CD4-positive, alpha-beta memory T cell (primary cell): Measurements from ENCODE around the gene CLEC4F. TPM values are rescaled to one million over a fixed set of nuclear protein-coding genes. Genes with fewer than 3 reads are reported as not detected.

ENCODE experiments used
- CTCF ChIA-PET: fragments of 350-600 bp; sonication (Branson Sonifier 250); formaldehyde crosslinking; loops from one replicate; lab custom pipeline; 2021; ENCODE audit warnings: inconsistent platforms; ENCODE audit not compliant: partially characterized antibody; lab: Charles Lee
- POLR2A ChIA-PET: fragments of 350-600 bp; sonication (Branson Sonifier 250); formaldehyde crosslinking; loops from one replicate; lab custom pipeline; 2021; ENCODE audit not compliant: partially characterized antibody; lab: Charles Lee
- DNase-seq, 5 donors: peaks; one replicate each; pipeline versions ENCODE4 v3.0.0 to v3.0.0-alpha.2; 2020 to 2022; ENCODE audit warnings: mixed read lengths in 1 of 5
- H3K27ac ChIP-seq: one replicate; pipeline ENCODE4 v1.7.0; 2013; ENCODE audit warnings: low read depth, low read length
- H3K27me3 ChIP-seq: 2 replicates; pipeline ENCODE4 v1.7.0; 2013; ENCODE audit warnings: mild to moderate bottlenecking, low read length, moderate library complexity; ENCODE audit not compliant: insufficient read depth
- H3K36me3 ChIP-seq: 2 replicates; pipeline ENCODE4 v1.7.0; 2013; ENCODE audit warnings: mild to moderate bottlenecking, low read length, moderate library complexity; ENCODE audit not compliant: insufficient read depth
- H3K4me1 ChIP-seq: 2 replicates; pipeline ENCODE4 v1.7.0; 2013; ENCODE audit warnings: mild to moderate bottlenecking, low read length, moderate library complexity; ENCODE audit not compliant: insufficient read depth
- H3K4me3 ChIP-seq, 2 donors: one replicate each; pipeline ENCODE4 v1.7.0; 2013; ENCODE audit warnings: low read length in 2 of 2, mild to moderate bottlenecking in 1 of 2
- H3K9me3 ChIP-seq, 2 donors: one replicate each; pipeline ENCODE4 v1.7.0; 2013; ENCODE audit warnings: low read length in 2 of 2, control low read depth in 1 of 2; ENCODE audit not compliant: control insufficient read depth in 1 of 2
- H3K27ac Mint-ChIP-seq, 7 donors: one replicate each; pipeline ENCODE4 v1.8.0; 2020 to 2021; ENCODE audit warnings: mixed read lengths in 7 of 7, mild to moderate bottlenecking in 6 of 7, inconsistent platforms in 3 of 7, moderate library complexity in 3 of 7
- H3K27me3 Mint-ChIP-seq, 2 donors: one replicate each; pipeline ENCODE4 v1.8.0; 2020 to 2021; ENCODE audit warnings: mixed read lengths in 2 of 2
- H3K36me3 Mint-ChIP-seq, 2 donors: one replicate each; pipeline ENCODE4 v1.8.0; 2020 to 2021; ENCODE audit warnings: mixed read lengths in 2 of 2, inconsistent platforms in 1 of 2, mild to moderate bottlenecking in 1 of 2
- H3K4me1 Mint-ChIP-seq, 4 donors: one replicate each; pipeline ENCODE4 v1.8.0; 2020 to 2021; ENCODE audit warnings: mixed read lengths in 4 of 4, mild to moderate bottlenecking in 1 of 4
- H3K4me3 Mint-ChIP-seq, 8 donors: one replicate each; pipeline ENCODE4 v1.8.0; 2020 to 2021; ENCODE audit warnings: mixed read lengths in 8 of 8, mild to moderate bottlenecking in 7 of 8, moderate library complexity in 6 of 8, inconsistent platforms in 3 of 8
- H3K9me3 Mint-ChIP-seq, 8 donors: one replicate each; pipeline ENCODE4 v1.8.0; 2020 to 2021; ENCODE audit warnings: mixed read lengths in 8 of 8, mild to moderate bottlenecking in 5 of 8, inconsistent platforms in 3 of 8, moderate library complexity in 1 of 8
- intact Hi-C: fragments of 100-400 bp; cut with micrococcal nuclease; formaldehyde crosslinking; loops from one replicate; pipeline ENCODE4 v1.15.1; 2023
- polyA plus RNA-seq, 2 donors: library from polyadenylated mRNA; unstranded; fragments of 300-500 nt; fragmentation: Illumina TruSeq; gene quantifications; one replicate each; pipeline ENCODE4 v1.2.3, GENCODE V29; 2021
- total RNA-seq, 2 experiments: library from RNA; stranded (reverse); gene quantifications; one replicate each; pipeline ENCODE4 v1.2.3, GENCODE V29; 2021

The CLEC4F gene
- total and polyA plus RNA-seq, 4 experiments from 2014 or later, result not detected

- H3K4me3 Mint-ChIP-seq, result peak overlapping the region; percentile 52 to 83 (median 78)
- no peaks in the 10 kb centered on the region for H3K9me3 Mint-ChIP-seq
- H3K4me1 ChIP-seq, result peaks cover 17% of the 10 kb centered on the region
- POLR2A ChIA-PET, result no interaction called here
- no peak overlapping the region for H3K27ac Mint-ChIP-seq
- no peak overlapping the region for H3K27ac ChIP-seq
- peaks cover 25% of the 10 kb centered on the region for H3K27me3 ChIP-seq
- H3K36me3 Mint-ChIP-seq, result no peaks in the 10 kb centered on the region
- peak overlapping the region in 1 of 2 donors; percentile 32 for H3K4me3 ChIP-seq
- H3K36me3 ChIP-seq, result no peaks in the 10 kb centered on the region
- intact Hi-C loops, result no loop called here
- CTCF ChIA-PET, result interaction anchor here (1.6 kb wide), 1 partner anchor 110 kb away, joined by 3 read pairs; no protein-coding TSS in a partner anchor
- H3K9me3 ChIP-seq, result no peaks in the 10 kb centered on the region
- DNase-seq, result peak in 1 of 5 donors; percentile 4
- H3K27me3 Mint-ChIP-seq, result peaks cover 35 to 53% of the 10 kb centered on the region in 2 donors
- peaks cover 8 to 17% (median 13%) of the 10 kb centered on the region in 4 donors for H3K4me1 Mint-ChIP-seq
Measured at GRCh38 chr2:70767079-70767698, 53.2 kb downstream of the CLEC4F start.

GRCh38 chr2:70766357-70767078 is 53.9 kb downstream of the CLEC4F start:
- Histone ChIP-seq H3K27me3 (peaks cover 25% of the 10 kb centered on the region), H3K9me3 (no peaks in the 10 kb centered on the region), H3K27ac (no peak overlapping the region), H3K36me3 (no peaks in the 10 kb centered on the region), H3K4me1 (peaks cover 17% of the 10 kb centered on the region), H3K4me3 (peak overlapping the region in 1 of 2 donors; percentile 32)
- Mint-ChIP-seq H3K36me3 (no peaks in the 10 kb centered on the region), H3K9me3 (no peaks in the 10 kb centered on the region), H3K4me1 (peaks cover 8 to 17% (median 13%) of the 10 kb centered on the region in 4 donors), H3K4me3 (peak overlapping the region; percentile 26 to 83 (median 78)), H3K27me3 (peaks cover 38 to 52% of the 10 kb centered on the region in 2 donors), H3K27ac (no peak overlapping the region)
- ChIA-PET POLR2A (no interaction called here), CTCF (interaction anchor here (0.6 kb wide), 1 partner anchor 1872 kb away, joined by 3 read pairs; no protein-coding TSS in a partner anchor)
- intact Hi-C loops, result no loop called here
- no peak for DNase-seq

- Histone ChIP-seq H3K27ac (no peak overlapping the region), H3K27me3 (peaks cover 20% of the 10 kb centered on the region), H3K4me1 (peaks cover 17% of the 10 kb centered on the region), H3K4me3 (no peak overlapping the region), H3K9me3 (no peaks in the 10 kb centered on the region), H3K36me3 (no peaks in the 10 kb centered on the region)
- H3K27ac Mint-ChIP-seq, result no peak overlapping the region
- no peaks in the 10 kb centered on the region for H3K36me3 Mint-ChIP-seq
- intact Hi-C loops, result no loop called here
- H3K9me3 Mint-ChIP-seq, result no peaks in the 10 kb centered on the region
- peaks cover 38 to 42% of the 10 kb centered on the region in 2 donors for H3K27me3 Mint-ChIP-seq
- ChIA-PET POLR2A (no interaction called here), CTCF (no interaction called here)
- no peak overlapping the region for H3K4me3 Mint-ChIP-seq
- no peak for DNase-seq
- peaks cover 8 to 17% (median 13%) of the 10 kb centered on the region in 4 donors for H3K4me1 Mint-ChIP-seq
Measured at GRCh38 chr2:70765507-70765906, 54.9 kb downstream of the CLEC4F start.

DNA sequence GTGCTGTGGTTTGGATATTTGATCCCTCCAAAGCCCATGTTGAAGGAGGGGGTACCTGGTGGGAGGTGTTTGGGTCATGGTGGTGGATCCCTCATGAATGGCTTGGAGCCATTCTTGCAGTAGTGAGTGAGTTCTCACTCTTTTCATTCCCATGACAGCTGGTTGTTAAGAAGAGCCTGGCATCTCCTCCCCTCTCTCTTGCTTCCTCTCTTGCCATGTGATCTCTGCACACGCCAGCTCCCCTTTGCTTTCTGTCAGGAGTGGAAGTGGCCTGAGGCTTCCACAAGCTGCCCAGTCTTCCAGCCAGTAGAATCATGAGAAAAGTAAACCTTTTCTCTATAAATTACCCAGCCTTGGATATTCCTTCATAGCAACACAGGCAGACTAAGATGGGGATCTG is 61.0 kb downstream of the CLEC4F start:
- Histone ChIP-seq H3K36me3 (no peaks in the 10 kb centered on the region), H3K4me1 (no peaks in the 10 kb centered on the region), H3K4me3 (no peak overlapping the region), H3K27me3 (no peaks in the 10 kb centered on the region), H3K27ac (no peak overlapping the region), H3K9me3 (no peaks in the 10 kb centered on the region)
- Mint-ChIP-seq H3K4me1 (no peaks in the 10 kb centered on the region), H3K9me3 (peaks cover 0 to 1% (median 0%) of the 10 kb centered on the region in 8 donors), H3K36me3 (no peaks in the 10 kb centered on the region), H3K4me3 (no peak overlapping the region), H3K27ac (no peak overlapping the region), H3K27me3 (peaks cover 22 to 25% of the 10 kb centered on the region in 2 donors)
- intact Hi-C loops, result no loop called here
- ChIA-PET POLR2A (no interaction called here), CTCF (no interaction called here)
- DNase-seq, result no peak

Other genes with a start within 250 kb of the CLEC4F start
- gene ADD2, start 52.4 kb downstream of the CLEC4F start, total RNA-seq, result 1 to 10 TPM in 1 of 2 experiments, under 1 TPM in 1; 0.94 to 1.1 TPM
- under 1 TPM in 1 of 2 donors, not detected in 1; 0.41 TPM for gene ADD2, start 52.4 kb downstream of the CLEC4F start, polyA plus RNA-seq
- not detected for gene FIGLA, start 30.0 kb downstream of the CLEC4F start, total RNA-seq
- gene FIGLA, start 30.0 kb downstream of the CLEC4F start, polyA plus RNA-seq, result not detected
- gene CD207, start 15.2 kb upstream of the CLEC4F start, total RNA-seq, result not detected
- gene CD207, start 15.2 kb upstream of the CLEC4F start, polyA plus RNA-seq, result not detected
- gene VAX2, start 80.0 kb upstream of the CLEC4F start, total RNA-seq, result not detected
- gene VAX2, start 80.0 kb upstream of the CLEC4F start, polyA plus RNA-seq, result not detected
- not detected for gene ATP6V1B1, start 115.3 kb upstream of the CLEC4F start, total RNA-seq
- gene ATP6V1B1, start 115.3 kb upstream of the CLEC4F start, polyA plus RNA-seq, result not detected
- gene ANKRD53, start 158.0 kb upstream of the CLEC4F start, total RNA-seq, result under 1 TPM in 1 of 2 experiments, not detected in 1; 0.20 TPM
- gene ANKRD53, start 158.0 kb upstream of the CLEC4F start, polyA plus RNA-seq, result not detected
- 10 to 100 TPM; 61.1 to 70.0 TPM for gene TEX261, start 174.3 kb upstream of the CLEC4F start, total RNA-seq
- gene TEX261, start 174.3 kb upstream of the CLEC4F start, polyA plus RNA-seq, result 10 to 100 TPM; 39.6 to 43.0 TPM
- gene NAGK, start 248.0 kb upstream of the CLEC4F start, total RNA-seq, result 100 to 1,000 TPM; 161 to 167 TPM
- gene NAGK, start 248.0 kb upstream of the CLEC4F start, polyA plus RNA-seq, result 10 to 100 TPM; 73.8 to 82.4 TPM